Kidney capillary endothelial cell (primary cell): ENCODE data around the gene DHX15.
"Not testable (repeated sequence)": the region's sequence is repeated elsewhere in the genome, so short reads cannot be mapped to it uniquely, and the experiment has no call there.

Experiments used
- DNase-seq: peaks from one replicate; pipeline ENCODE4 v3.0.0-alpha.2; 2018; ENCODE audit warnings: low spot score

Gene DHX15

DNA sequence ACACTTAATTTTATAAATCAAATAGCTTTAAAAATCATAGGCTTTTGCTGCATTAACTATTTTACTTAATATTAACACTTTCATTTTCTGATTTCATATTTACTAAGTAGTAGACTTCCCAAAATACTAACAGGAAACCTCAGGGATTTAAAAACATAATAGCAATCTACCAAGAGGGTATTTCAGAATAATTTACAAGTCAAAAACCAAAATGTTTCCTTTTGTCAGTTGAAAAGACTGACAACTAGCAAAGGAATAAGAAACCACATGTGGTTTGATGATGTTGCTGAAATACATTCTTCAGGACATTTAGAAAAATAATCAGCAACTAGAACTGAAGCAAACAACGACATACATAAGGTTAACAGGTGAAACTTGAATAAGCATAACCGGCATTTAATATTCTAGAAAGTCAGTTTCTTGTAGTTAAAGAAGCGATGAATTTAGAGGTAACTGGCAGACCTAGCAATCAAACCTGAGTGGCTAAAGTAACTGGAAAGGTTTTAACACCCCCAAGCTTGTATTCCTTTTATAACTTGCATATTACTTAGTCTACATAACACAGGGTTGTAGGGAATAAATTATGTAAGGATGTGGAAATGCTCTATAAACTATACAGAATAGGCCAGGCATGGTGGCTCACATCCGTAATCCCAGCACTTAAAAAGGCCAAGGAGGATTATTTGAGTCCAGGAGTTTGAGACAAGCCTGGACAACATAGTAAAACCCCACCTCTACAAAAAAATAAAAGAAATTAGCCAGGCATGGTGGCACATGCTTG is 40.0 kb downstream of the DHX15 start:
- DNase-seq: no peak

DNA sequence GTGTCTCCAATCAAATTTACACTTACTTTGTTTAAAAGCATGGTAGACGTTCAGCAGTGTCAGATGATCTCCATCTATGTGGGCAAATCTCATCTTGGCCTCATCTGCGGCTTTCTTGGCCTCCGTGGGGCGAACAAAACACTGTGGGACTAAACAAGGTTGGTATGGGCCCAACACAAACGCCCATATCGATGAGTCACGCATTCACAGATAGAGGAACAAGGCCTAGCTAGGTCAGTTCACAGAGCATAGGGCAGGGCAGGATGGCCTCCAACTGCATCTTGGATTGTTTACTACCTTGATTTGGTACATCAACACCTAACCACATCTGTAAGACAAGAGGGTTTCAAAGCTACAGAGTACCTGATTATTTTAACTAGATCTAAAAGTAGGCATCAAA is 47.3 kb downstream of the DHX15 start:
- DNase-seq: no peak

DNA sequence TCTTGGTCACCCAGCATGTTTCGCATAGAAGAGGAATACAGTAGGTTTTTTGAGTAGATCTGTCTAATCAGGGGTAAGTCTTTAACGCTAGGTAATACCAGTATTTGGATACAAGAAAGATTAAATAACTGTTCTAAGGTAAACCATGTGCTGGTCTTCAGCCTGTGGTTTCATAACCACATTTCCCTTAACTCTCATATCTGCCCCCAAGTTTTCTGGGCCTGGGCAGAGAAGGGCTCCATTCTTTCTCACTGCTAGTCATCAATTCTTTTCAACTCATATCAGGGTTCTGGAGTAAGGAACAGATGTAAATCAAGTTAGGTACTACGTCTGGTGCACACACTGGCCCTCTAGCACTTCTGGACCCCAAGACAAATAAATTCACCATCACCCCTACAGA is 49.0 kb downstream of the DHX15 start:
- DNase-seq: no peak

DNA sequence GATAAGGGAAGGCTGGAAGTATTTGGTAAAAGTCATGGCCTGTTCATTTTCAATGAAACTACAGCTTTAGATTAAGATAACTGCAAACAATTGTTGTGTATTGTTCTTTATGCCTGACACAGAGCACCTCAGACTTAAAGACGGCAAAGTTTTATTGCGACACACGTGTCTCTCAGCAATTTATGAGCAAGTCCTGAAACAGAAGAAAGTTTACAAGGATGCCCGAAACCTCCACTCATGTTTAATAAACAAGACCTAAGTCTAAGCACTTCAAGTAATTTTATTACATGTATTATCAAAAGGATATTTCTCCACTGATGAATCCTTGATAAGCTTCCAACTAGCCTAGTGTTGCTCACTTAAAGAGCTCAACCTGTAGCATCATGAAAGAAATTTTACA is 51.0 kb downstream of the DHX15 start:
- no peak for DNase-seq

DNA sequence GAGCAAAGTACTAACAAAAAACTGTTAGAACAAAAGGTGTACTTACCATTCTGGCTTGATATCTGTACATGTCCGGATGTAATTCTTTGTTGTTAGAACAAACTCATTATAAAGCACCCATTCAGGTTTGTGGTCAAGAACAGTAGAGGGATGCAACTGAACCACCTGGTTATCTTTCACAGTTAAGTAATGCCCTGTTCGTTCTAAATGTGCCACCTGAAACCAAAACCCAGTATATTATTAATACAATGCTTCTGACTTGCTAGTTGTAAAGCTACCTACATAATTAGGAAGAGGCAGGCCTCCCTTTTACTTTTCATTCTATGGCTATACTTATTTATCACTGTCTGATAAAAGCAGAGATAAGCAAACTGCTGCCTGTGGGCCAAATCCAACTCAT is 54.8 kb downstream of the DHX15 start:
- DNase-seq: no peak

DNA sequence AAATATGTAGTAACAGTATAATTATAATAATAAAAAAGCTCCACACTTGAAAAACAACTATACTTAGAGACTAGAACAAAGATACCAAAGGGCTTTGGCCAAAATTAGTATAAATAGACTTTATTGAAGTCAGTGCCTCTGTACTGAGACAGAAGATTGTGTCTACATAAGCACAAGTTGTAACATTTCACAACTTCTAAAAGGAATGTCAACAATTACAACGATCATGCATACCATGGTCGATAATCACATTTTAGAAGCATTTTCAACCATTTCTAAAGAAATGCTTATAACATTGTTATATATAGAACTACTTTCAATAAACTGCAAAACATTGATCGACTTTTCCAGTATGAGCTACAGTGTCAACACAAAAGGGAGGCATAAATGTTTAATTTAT is 57.0 kb downstream of the DHX15 start:
- no peak for DNase-seq

DNA sequence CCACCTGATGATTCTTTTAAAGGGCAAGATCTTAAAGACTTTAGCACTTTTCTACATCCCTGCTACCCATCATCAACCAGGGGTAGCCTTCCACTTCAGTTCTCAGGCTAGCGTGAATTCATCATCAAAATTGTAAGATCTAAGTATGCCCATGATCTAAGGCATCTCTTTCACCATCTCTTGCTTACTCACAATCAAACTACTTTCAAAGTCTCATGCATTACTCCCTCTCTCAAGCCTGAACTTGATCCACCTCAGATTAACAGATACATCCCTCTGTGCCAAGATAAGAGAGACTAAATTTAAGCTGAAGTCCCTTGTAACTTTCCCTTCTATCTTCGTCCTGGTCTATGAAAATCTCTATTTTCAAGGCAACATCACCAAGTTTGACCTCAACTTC is 62.8 kb downstream of the DHX15 start:
- no peak for DNase-seq

DNA sequence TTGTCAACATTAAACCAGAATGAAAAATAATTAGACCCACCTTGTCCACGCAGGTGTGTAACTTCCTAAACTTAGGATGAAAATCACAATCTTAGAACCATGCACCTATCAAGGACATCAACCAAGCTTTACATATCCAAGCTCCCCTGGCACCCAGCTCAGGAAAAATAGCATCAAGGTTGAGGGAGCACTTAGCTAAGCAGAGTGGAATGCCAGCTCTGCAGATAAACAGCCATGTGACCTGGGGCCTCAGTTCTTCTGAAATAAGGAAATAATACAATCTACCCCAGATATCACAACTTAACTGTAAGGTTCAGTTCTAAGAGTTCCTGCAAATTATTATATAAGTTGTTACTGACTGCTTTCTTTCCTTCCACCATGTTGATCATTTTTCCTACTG is 64.7 kb downstream of the DHX15 start:
- no peak for DNase-seq

DNA sequence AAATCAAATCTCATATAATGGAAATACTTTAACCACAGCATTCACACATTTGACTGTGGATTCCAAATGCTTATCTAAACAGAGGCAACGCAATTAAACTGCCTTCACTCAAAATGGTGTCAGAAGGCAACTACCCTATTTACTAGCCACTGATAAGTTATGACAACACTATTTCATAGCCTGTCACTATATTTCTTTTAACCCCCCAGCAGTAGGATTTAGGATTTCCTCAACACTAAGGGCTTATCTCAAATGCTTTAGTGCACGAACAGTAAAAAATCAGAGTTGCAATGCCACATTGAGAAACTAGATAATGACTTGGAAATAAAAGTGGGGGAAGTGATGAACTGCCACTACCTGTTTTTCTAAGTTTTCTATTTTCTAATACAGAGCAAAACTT is 66.7 kb downstream of the DHX15 start:
- no peak for DNase-seq

DNA sequence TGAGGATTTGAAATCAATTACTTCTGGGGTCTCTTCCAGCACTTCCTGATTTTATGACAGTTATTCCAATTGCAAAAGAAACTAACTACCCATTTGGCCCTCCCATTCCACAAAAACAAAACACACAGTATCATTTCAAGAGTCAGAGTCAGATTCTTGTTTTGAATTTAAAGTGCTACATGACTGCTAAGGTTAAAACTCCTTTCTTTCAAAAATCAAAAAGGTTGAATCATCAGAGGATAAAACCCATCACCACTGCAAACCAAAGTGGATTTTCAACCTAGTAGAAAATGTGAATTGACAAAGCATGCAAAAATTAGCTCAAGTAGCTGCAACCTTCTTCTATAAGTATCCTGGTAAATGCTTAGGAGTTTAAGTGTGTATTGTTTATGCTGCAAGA is 67.4 kb downstream of the DHX15 start:
- DNase-seq: no peak

DNA sequence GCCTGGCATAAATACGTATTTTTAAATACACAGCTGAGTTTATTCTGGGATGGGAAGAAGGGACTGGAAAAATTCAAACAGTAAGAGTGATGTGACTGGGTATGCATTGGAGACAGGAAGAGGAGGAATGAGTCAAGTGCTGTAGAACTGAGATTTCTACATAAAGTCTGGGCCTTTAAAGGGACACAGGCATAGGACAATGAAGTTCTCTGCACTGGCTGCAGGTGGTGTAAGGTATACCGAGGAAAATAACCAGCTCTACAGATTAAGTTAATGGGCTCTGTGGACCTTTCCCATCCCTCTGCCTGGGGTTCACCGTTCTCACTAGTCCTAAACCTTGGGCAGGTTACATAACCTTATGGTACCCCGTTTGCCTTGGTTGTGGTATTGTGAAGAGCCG is 68.7 kb downstream of the DHX15 start:
- DNase-seq: peak; percentile 10

DNA sequence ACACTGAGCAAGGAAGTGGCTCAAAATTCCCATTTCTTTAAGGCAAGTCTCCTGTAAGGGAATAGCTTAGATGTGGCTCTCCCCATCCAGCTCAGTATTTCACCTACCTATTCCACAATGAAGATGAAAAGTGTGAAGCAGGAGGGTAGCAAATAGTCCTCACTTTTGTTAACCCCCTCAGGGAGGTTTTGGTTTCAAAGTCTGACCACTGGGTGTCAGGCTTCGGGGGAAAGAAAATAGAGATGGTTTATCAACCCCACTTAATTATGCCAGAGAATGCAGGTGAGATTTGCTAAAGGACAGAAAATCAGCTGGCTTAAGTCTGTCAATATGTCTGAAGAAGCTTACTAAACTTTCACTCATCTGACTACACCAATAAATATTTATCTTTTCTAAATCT is 69.5 kb downstream of the DHX15 start:
- DNase-seq: no peak

DNA sequence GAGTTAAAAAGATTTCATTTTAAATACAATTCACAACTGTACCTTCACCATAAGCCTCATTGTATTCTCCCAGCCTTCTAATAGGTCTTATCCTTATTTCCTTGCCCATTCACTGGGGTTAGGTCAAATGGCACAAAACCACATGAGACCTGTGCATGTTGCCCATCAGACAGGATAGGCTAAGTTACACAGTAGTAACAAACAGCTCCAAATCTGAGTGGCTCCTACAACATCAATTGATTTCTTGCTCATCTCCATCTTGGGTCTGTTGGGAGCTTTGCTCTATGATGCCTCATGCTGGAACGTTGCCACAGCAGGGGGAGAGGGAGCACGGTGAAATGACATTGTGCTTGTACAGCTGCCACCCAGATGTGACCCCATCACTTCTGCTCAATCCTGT is 70.6 kb downstream of the DHX15 start:
- no peak for DNase-seq

DNA sequence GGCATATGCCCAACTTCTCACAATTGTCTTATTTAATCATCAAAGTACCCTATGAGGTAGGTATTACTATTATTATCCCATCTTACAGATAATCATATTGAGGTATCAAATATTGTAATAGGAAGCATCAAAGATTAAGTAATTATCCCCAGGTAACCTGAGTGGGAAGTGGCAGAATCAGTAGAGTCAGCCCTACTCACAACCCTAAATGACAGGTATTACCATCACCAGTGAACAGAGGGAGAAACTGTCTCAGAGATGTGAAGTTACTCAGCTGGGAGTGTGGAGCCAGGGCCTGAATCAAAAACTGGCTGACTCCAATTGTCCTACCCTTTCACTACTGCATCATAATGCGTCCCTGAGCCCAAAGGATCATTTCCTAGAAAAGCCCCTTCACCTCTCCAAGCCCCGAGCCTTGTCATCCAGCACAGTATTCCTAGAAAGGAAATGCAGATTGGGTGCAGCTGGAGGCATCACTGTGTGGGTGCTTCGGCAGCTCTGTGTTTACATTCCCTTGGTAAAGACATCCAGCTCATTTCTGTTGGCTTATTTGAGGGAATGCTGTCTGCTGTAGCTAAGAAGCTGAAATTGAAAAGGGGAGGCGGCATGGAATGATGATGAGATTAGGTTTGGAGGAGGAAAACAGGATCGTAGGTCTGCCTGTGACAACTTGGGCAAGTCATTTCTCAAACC is 72.8 kb downstream of the DHX15 start:
- DNase-seq: no peak

DNA sequence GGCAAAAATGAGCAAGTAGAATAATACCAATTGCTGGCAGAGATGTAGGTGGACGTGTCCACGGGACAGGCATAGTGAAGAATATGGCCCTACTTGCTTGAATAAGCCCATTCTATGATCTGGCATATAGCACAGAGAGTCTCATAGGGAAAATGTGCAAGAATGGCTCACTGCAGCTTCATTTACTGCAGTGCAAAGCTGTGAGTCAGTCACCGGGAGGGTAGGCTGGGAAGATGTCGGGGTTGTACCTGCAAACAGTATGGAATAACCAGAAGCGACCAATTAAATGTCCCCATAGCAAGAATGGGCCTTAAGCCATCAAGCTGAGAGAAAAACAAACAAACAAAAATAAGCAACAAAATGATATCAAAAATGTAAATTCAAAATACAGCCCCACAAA is 74.3 kb downstream of the DHX15 start:
- DNase-seq: no peak

DNA sequence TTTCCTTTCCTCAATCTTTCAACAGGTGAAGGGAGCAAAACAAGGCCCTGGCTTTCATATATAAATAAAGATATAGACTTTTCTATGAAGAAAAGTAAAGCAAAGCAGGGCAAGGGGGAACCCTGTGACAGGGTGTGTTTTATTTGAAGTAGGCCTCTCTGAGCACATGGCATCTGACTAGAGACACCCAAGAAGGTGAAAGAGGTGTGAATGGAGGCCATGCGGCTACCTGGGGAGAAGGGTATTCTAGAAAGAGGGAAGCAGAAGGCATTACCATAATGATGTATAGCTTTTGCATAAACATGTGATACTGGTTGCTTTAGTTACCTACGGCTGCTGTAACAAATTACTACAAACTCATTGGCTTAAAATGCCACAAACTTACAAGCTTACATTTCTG is 75.8 kb downstream of the DHX15 start:
- no peak for DNase-seq

DNA sequence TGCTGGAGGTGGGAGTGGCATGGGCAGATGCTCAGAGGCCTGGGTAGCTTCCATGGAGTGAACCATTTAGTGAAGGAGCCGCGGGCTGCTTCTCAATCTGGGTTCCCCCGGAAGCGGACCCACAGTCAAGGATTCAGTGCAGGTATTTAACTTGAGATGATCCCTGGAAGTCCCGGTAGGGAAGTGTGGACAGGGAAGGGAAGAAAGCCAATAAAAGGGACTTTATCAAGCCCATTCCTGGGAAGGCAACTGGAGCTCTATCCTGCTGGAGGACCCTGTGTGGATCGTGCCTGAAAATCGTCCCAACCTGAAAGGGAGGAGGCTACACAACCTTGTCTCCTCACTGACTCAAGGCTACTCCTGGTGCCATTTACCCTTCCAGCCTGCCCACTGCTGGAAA is 76.9 kb downstream of the DHX15 start:
- DNase-seq: no peak

DNA sequence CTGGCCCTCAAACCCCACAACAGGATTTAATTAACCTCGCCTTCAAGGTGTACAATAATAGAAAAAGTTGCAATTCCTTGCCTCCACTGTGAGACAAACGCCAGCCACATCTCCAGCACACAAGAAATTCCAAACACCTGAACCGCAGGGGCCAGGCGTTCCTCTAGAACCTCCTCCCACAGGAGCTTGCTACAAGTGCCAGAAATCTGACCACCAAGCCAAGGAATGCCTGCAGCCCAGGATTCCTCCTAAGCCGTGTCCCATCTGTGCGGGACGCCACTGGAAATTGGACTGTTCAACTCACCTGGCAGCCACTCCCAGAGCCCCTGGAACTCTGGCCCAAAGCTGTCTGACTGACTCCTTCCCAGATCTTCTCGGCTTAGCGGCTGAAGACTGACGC is 81.3 kb downstream of the DHX15 start:
- DNase-seq: not testable (repeated sequence)

DNA sequence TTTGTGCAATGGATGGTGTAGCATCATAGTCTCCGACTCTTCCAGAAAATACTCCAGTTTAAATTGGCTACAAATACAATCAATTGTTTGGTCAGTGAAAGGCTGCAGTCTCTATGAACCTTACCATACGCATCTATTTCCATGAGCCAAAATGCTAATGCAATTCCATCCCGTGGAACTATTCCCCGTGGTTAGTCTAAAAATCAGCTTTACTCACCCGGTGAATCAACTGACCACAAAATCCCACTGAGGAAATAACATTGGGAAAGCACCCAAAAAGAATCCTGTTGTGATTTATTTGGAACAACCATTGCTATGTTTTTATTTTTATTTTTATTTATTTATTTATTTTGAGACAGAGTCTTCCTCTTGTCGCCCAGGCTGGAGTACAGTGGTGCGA is 87.1 kb downstream of the DHX15 start:
- DNase-seq: no peak

DNA sequence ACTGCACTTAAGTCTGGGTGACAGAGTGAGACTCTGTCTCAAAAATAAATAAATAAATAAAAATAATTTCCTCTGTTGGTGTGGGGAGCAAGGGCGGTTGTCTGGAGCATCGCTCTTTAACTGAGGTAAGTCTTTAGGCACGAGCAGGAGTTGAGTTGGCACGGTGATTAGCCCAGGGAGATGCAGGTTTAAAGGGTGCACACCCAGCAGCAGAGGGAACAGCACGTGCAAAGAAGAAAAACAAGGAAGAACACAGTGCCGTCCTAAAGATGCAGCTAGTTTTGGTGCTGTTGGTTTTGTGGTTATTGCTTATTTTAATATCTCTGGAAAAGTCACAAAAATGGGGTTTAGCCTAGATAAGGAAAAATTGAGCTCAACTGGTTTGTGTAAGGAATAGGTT is 87.8 kb downstream of the DHX15 start:
- DNase-seq: no peak

DNA sequence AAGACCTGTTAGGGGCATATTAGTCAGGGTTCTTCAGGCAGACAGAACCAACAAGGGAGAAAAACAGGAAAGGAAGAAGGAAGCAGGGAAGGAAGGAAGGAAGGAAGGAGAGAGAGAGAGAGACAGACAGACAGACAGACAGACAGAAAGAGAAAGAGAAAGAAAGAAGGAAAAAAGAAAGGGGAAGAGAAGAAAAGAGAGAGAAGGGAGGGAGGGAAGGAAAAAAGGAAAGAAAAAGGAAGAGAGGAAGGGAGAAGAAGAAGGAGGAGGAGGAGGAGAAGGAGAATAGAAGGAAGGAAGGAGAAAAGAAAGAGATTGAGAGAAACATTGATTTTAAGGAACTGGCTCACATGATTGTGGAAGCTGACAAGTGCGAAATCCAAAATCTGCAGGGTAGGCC is 89.0 kb downstream of the DHX15 start:
- DNase-seq: no peak

DNA sequence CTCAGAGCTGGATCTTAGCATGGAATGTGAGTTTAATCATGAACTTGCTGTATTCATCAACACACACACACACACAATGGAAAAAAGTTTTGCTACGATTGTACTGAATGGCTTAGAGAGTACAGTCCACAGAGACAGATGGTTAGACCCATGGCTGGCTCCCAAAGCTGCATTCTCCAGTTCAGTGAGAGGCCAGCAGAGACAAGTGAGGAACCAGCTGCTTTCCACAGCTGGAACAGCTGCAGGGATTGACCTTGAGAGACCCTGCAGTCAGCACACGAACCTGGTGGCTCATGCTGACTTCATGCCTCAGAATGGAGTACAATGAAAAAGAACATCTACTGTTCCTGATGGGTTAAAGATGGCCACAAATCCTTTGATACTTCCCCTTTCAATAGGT is 94.5 kb downstream of the DHX15 start:
- DNase-seq: no peak

DNA sequence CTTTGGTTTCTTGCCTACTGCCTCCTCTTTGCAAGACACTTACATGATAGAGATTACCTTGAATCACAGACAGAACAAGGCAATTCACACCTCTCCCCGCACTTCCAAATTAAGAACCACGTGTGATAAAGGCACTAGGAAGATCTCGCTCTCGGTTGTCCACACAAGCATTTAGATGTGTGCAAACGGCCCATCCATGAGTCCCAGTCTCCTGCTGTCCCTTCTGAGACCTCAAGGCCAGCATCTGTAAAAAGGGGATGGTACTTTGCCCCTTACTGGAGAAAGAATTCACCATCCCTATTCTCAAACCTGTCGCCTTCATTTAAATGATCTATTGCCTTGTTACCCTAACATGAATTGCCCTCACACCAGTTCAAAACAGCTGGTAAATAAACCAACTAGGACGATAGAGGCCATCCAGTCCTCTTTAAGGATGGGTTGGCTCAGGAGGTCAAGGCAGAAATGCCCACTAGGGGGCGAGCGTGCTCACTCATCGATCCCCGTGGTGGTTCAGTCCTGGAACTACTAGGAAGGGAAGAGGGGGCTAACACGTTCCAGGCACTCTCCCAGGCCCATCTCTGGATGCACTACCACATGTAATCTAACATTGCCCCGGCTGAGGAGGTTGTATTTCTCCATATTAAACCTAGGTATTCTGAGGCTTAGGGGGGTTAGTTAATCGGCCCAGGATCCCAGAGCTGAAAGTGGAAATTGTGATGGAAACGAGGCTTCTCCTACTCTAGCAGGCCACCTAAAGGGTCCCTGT is 95.8 kb downstream of the DHX15 start:
- peak; percentile 60 for DNase-seq
